WERI-Rb-1 (cell line): ENCODE data around the gene CAPN2.

Experiments
- DNase-seq: peaks from one replicate; pipeline ENCODE4 v3.0.0-alpha.2; 2020
- H3K27ac ChIP-seq: fragments of 250-450 bp; sonication (Bioruptor Pico); 2 replicates; pipeline ENCODE4 v1.5.1; 2020; ENCODE audit warnings: mild to moderate bottlenecking, moderate library complexity
- H3K27me3 ChIP-seq: fragments of 250-450 bp; sonication (Bioruptor Pico); 2 replicates; pipeline ENCODE4 v1.5.1; 2021; ENCODE audit warnings: mild to moderate bottlenecking, low read depth, moderate library complexity; ENCODE audit not compliant: insufficient read depth, severe bottlenecking
- H3K36me3 ChIP-seq: fragments of 250-450 bp; sonication (Bioruptor Pico); 2 replicates; pipeline ENCODE4 v1.5.1; 2020; ENCODE audit warnings: mild to moderate bottlenecking, moderate library complexity
- H3K4me3 ChIP-seq: 2 replicates; pipeline ENCODE4 v1.5.1; 2011; ENCODE audit warnings: low read depth, mild to moderate bottlenecking, control low read depth, low read length
- H3K9me3 ChIP-seq: fragments of 250-450 bp; sonication (Bioruptor Pico); 2 replicates; pipeline ENCODE4 v1.5.1; 2021; ENCODE audit warnings: mild to moderate bottlenecking, moderate library complexity; ENCODE audit not compliant: severe bottlenecking
- CTCF ChIP-seq: IDR thresholded peaks from 2 replicates; pipeline ENCODE4 v1.5.1; 2011; ENCODE audit warnings: low read depth, mild to moderate bottlenecking, control low read depth, inconsistent platforms, low read length

CAPN2 gene

GRCh38 chr1:223704921-223705878, 7.1 kb upstream of the CAPN2 start:
- no peak for TF ChIP-seq CTCF
- no peak overlapping the region for H3K4me3 ChIP-seq
- no peak overlapping the region for H3K27ac ChIP-seq
- no peaks in the 10 kb centered on the region for H3K36me3 ChIP-seq
- no peaks in the 10 kb centered on the region for H3K9me3 ChIP-seq
- H3K27me3 ChIP-seq: no peaks in the 10 kb centered on the region
- DNase-seq: no peak

GRCh38 chr1:223706077-223706973, 6.0 kb upstream of the CAPN2 start:
- no peaks in the 10 kb centered on the region for H3K9me3 ChIP-seq
- H3K27ac ChIP-seq: no peak overlapping the region
- H3K4me3 ChIP-seq: no peak overlapping the region
- no peak for DNase-seq
- TF ChIP-seq CTCF: no peak
- H3K36me3 ChIP-seq: no peaks in the 10 kb centered on the region
- H3K27me3 ChIP-seq: no peaks in the 10 kb centered on the region

- TF ChIP-seq CTCF: no peak
- DNase-seq: no peak
- Histone ChIP-seq H3K4me3 (no peak overlapping the region), H3K27me3 (no peaks in the 10 kb centered on the region), H3K36me3 (no peaks in the 10 kb centered on the region), H3K9me3 (no peaks in the 10 kb centered on the region), H3K27ac (no peak overlapping the region)
Observed at GRCh38 chr1:223707256-223708000, 4.9 kb upstream of the CAPN2 start.

- TF ChIP-seq CTCF: no peak
- Histone ChIP-seq H3K9me3 (no peaks in the 10 kb centered on the region), H3K27me3 (no peaks in the 10 kb centered on the region), H3K36me3 (no peaks in the 10 kb centered on the region), H3K27ac (no peak overlapping the region), H3K4me3 (no peak overlapping the region)
- DNase-seq: no peak
Observed at GRCh38 chr1:223708001-223708359, 4.4 kb upstream of the CAPN2 start.

GRCh38 chr1:223708651-223709268, 3.6 kb upstream of the CAPN2 start:
- no peak overlapping the region for H3K27ac ChIP-seq
- no peak for TF ChIP-seq CTCF
- no peaks in the 10 kb centered on the region for H3K36me3 ChIP-seq
- H3K9me3 ChIP-seq: no peaks in the 10 kb centered on the region
- DNase-seq: no peak
- H3K27me3 ChIP-seq: no peaks in the 10 kb centered on the region
- no peak overlapping the region for H3K4me3 ChIP-seq
